OCI-LY1 (cell line): Measurements from ENCODE around the gene SEMA3F.

Experiments used
- CTCF ChIP-seq: fragments of 200-600 bp; sonication (generic), shearing (Covaris generic); IDR thresholded peaks from 2 replicates; pipeline ENCODE4 v1.5.1; 2017; ENCODE audit warnings: mild to moderate bottlenecking, antibody characterized with exemption, low read length, moderate library complexity, mixed read lengths
- EZH2 ChIP-seq: fragments of 200-600 bp; sonication (generic), shearing (Covaris generic); IDR thresholded peaks from 2 replicates; pipeline ENCODE4 v1.8.0; 2017; ENCODE audit warnings: borderline replicate concordance, mixed run types, mild to moderate bottlenecking, antibody characterized with exemption, low read length, moderate library complexity, mixed read lengths

GRCh38 chr3:50187750-50188149 lies 32.6 kb downstream of the SEMA3F start:
- TF ChIP-seq CTCF (no peak), EZH2 (no peak)
